IMR-90 (cell line): ENCODE measurements around the gene RIMBP2. TPM values are rescaled to one million over a fixed set of nuclear protein-coding genes. Genes with fewer than 3 reads are reported as not detected.

Experiments used
- ATAC-seq: fragments of 200-7000 bp; cut with Tn5 transposase; 2 replicates; pipeline ENCODE4 v1.9.1; 2020; ENCODE audit warnings: low read depth, mild to moderate bottlenecking, moderate library complexity
- BruUV-seq: library from RNA; stranded (reverse); fragments of 400-500 nt; replicated peaks from 2 replicates; lab custom pipeline; 2021; lab: Mats Ljungman, UMichigan
- CTCF ChIA-PET: fragments of 300-600 bp; formaldehyde crosslinking; extraction: SDS; loops from one replicate; lab custom pipeline; 2021; ENCODE audit warnings: antibody characterized with exemption; lab: Yijun Ruan, JAX
- POLR2A ChIA-PET: fragments of 300-600 bp; sonication (Branson Sonifier 250); formaldehyde crosslinking; loops from one replicate; lab custom pipeline; 2022; ENCODE audit warnings: antibody characterized with exemption; ENCODE audit not compliant: unreplicated experiment; lab: Charles Lee
- DNase-seq: peaks from one replicate; pipeline ENCODE4 v3.0.0; 2013
- H2AFZ ChIP-seq: replicated peaks from 2 replicates; pipeline ENCODE3; 2013; ENCODE audit warnings: low read length, mild to moderate bottlenecking; ENCODE audit not compliant: poor library complexity
- H2AK5ac ChIP-seq: 2 replicates; pipeline ENCODE4 v1.6.1; 2013; ENCODE audit warnings: low read depth, low read length, inconsistent platforms
- H2AK9ac ChIP-seq: replicated peaks from 2 replicates; pipeline ENCODE3; 2013; ENCODE audit warnings: mild to moderate bottlenecking, low read depth, low read length, moderate library complexity; ENCODE audit not compliant: poor library complexity
- H2BK120ac ChIP-seq: 2 replicates; pipeline ENCODE4 v1.6.1; 2013; ENCODE audit warnings: low read depth, low read length, inconsistent platforms
- H2BK15ac ChIP-seq: 3 replicates; pipeline ENCODE4 v1.6.1; 2013; ENCODE audit warnings: low read depth, low read length, inconsistent platforms
- H2BK20ac ChIP-seq: 2 replicates; pipeline ENCODE4 v1.6.1; 2013; ENCODE audit warnings: low read depth, mild to moderate bottlenecking, inconsistent platforms, low read length, moderate library complexity
- H2BK5ac ChIP-seq: 2 replicates; pipeline ENCODE4 v1.6.1; 2013; ENCODE audit warnings: mild to moderate bottlenecking, low read depth, low read length, inconsistent platforms; ENCODE audit not compliant: poor library complexity, severe bottlenecking
- H3K14ac ChIP-seq: replicated peaks from 2 replicates; pipeline ENCODE4 v1.6.1; 2013; ENCODE audit warnings: low read depth, low read length, inconsistent platforms
- H3K18ac ChIP-seq: 2 replicates; pipeline ENCODE4 v1.6.1; 2013; ENCODE audit warnings: low read depth, low read length, control low read depth
- H3K23ac ChIP-seq: 2 replicates; pipeline ENCODE4 v1.6.1; 2013; ENCODE audit warnings: low read depth, low read length, inconsistent platforms
- H3K27ac ChIP-seq: 2 replicates; pipeline ENCODE4 v1.5.1; 2013; ENCODE audit warnings: mild to moderate bottlenecking, control low read depth, low read length; ENCODE audit not compliant: insufficient read depth
- H3K27me3 ChIP-seq: 2 replicates; pipeline ENCODE4 v1.6.1; 2013; ENCODE audit warnings: low read length; ENCODE audit not compliant: control insufficient read depth, insufficient read depth
- H3K36me3 ChIP-seq: 2 replicates; pipeline ENCODE4 v1.6.1; 2013; ENCODE audit warnings: low read length, mixed read lengths; ENCODE audit not compliant: control insufficient read depth, insufficient read depth
- H3K4ac ChIP-seq: 2 replicates; pipeline ENCODE4 v1.6.1; 2013; ENCODE audit warnings: low read depth, low read length, inconsistent platforms
- H3K4me1 ChIP-seq: 2 replicates; pipeline ENCODE4 v1.6.1; 2013; ENCODE audit warnings: low read length, mixed read lengths; ENCODE audit not compliant: control insufficient read depth, insufficient read depth
- H3K4me2 ChIP-seq: 2 replicates; pipeline ENCODE4 v1.6.1; 2013; ENCODE audit warnings: low read depth, mild to moderate bottlenecking, control low read depth, low read length, moderate library complexity
- H3K4me3 ChIP-seq: 2 replicates; pipeline ENCODE4 v1.5.1; 2013; ENCODE audit warnings: low read depth, mild to moderate bottlenecking, control low read depth, low read length, moderate library complexity; ENCODE audit not compliant: insufficient read depth
- H3K56ac ChIP-seq: 2 replicates; pipeline ENCODE4 v1.6.1; 2013; ENCODE audit warnings: low read length, inconsistent platforms; ENCODE audit not compliant: insufficient read depth; ENCODE audit errors: extremely low read depth
- H3K79me1 ChIP-seq, 2 experiments: 2 replicates each; pipeline ENCODE4 v1.6.1; 2013; ENCODE audit warnings: low read length in 2 of 2, inconsistent platforms in 1 of 2, low read depth in 1 of 2
- H3K9ac ChIP-seq: 2 replicates; pipeline ENCODE4 v1.6.1; 2013; ENCODE audit warnings: low read depth, low read length, control low read depth
- H3K9me1 ChIP-seq: 2 replicates; pipeline ENCODE4 v1.6.1; 2013; ENCODE audit warnings: low read length, inconsistent platforms; ENCODE audit not compliant: insufficient read depth
- H3K9me3 ChIP-seq: 2 replicates; pipeline ENCODE4 v1.6.1; 2013; ENCODE audit warnings: low read length; ENCODE audit not compliant: control insufficient read depth, insufficient read depth
- H4K20me1 ChIP-seq: 2 replicates; pipeline ENCODE4 v1.6.1; 2013; ENCODE audit warnings: low read length, inconsistent platforms; ENCODE audit not compliant: insufficient read depth
- H4K5ac ChIP-seq: 2 replicates; pipeline ENCODE4 v1.6.1; 2013; ENCODE audit warnings: mild to moderate bottlenecking, low read depth, low read length, control low read depth
- H4K8ac ChIP-seq, 2 experiments: 2 replicates each; pipeline ENCODE4 v1.6.1; 2013; ENCODE audit warnings: low read depth in 2 of 2, low read length in 2 of 2, control low read depth in 1 of 2, inconsistent platforms in 1 of 2
- H4K91ac ChIP-seq: 2 replicates; pipeline ENCODE4 v1.6.1; 2013; ENCODE audit warnings: low read depth, low read length, inconsistent platforms; ENCODE audit not compliant: insufficient read depth
- CEBPB ChIP-seq: IDR thresholded peaks from 2 replicates; pipeline ENCODE4 v1.6.1; 2012; ENCODE audit warnings: low read depth, low read length, improper control_type of control experiment
- CHD1 ChIP-seq: IDR thresholded peaks from 2 replicates; pipeline ENCODE4 v1.6.1; 2012; ENCODE audit warnings: low read depth, low read length, improper control_type of control experiment
- MXI1 ChIP-seq: IDR thresholded peaks from 2 replicates; pipeline ENCODE4 v1.6.1; 2012; ENCODE audit warnings: low read depth, mild to moderate bottlenecking, low read length, moderate library complexity, borderline replicate concordance
- POLR2A ChIP-seq: IDR thresholded peaks from 2 replicates; pipeline ENCODE4 v1.6.1; 2012; ENCODE audit warnings: mild to moderate bottlenecking, low read depth, low read length
- RAD21 ChIP-seq: IDR thresholded peaks from 2 replicates; pipeline ENCODE4 v1.6.1; 2012; ENCODE audit warnings: low read length, improper control_type of control experiment
- RCOR1 ChIP-seq: IDR thresholded peaks from 2 replicates; pipeline ENCODE4 v1.6.1; 2012; ENCODE audit warnings: mild to moderate bottlenecking, low read length, improper control_type of control experiment; ENCODE audit not compliant: insufficient replicate concordance
- RFX5 ChIP-seq: IDR thresholded peaks from 2 replicates; pipeline ENCODE4 v1.8.0; 2012; ENCODE audit warnings: low read depth, mild to moderate bottlenecking, low read length, moderate library complexity
- SMC3 ChIP-seq: fragments of 150-350 bp; IDR thresholded peaks from 2 replicates; pipeline ENCODE4 v1.6.1; 2016; ENCODE audit warnings: low read depth, mild to moderate bottlenecking, antibody characterized with exemption, low read length, moderate library complexity
- WGBS, 2 experiments: methylation state at CpG; one replicate each; pipeline versions ENCODE4 v1.1.5 to v1.1.7; 2013; ENCODE audit warnings: missing lambda C conversion rate in 2 of 2; ENCODE audit not compliant: insufficient read length in 1 of 2; ENCODE audit errors: extremely low coverage in 2 of 2; 5-methylcytosine and 5-hydroxymethylcytosine counted together
- dilution Hi-C: fragments of 300-500 bp; cut with HindIII; formaldehyde crosslinking; loops from one replicate; pipeline ENCODE4 v1.14.3; 2018; ENCODE audit warnings: low sequenced_read_pairs; ENCODE audit not compliant: unreplicated experiment
- in situ Hi-C: fragments of 300-500 bp; cut with MboI; formaldehyde crosslinking; loops from 3 replicates; pipeline ENCODE4 v1.14.3; 2019; ENCODE audit warnings: low sequenced_read_pairs, inconsistent platforms, mixed read lengths
- intact Hi-C: fragments of 100-400 bp; cut with micrococcal nuclease; formaldehyde crosslinking; loops from 2 replicates; pipeline ENCODE4 v1.10.0; 2022
- polyA plus RNA-seq, 3 experiments: library from polyadenylated mRNA; depleted of rRNA; stranded (reverse); fragments of >200 nt; gene quantifications; 2 replicates each; pipeline ENCODE4 v1.2.3, GENCODE V29; 2012; ENCODE audit warnings: low replicate concordance in 1 of 3
- total RNA-seq: library from RNA; depleted of rRNA; stranded (reverse); fragments of >200 nt; gene quantifications from 2 replicates; pipeline ENCODE4 v1.2.3, GENCODE V29; 2012

RIMBP2 gene
- total and polyA plus RNA-seq, 2 of the 4 experiments (the other 2 are of a cell fraction), result not detected

GRCh38 chr12:130357729-130358330, 358.3 kb downstream of the RIMBP2 start:
- Histone ChIP-seq H4K20me1 (no peaks in the 10 kb centered on the region), H4K8ac (no peak overlapping the region), H3K9ac (no peak overlapping the region), H3K9me3 (peaks cover 16% of the 10 kb centered on the region), H2AFZ (no peak overlapping the region), H2BK5ac (no peak overlapping the region), H2BK20ac (no peak overlapping the region), H3K14ac (no peak overlapping the region), H2BK120ac (no peak overlapping the region), H3K9me1 (no peaks in the 10 kb centered on the region), H3K27me3 (no peaks in the 10 kb centered on the region), H2AK5ac (no peak overlapping the region), H4K91ac (no peak overlapping the region), H3K4me3 (no peak overlapping the region), H3K36me3 (no peaks in the 10 kb centered on the region), H2BK15ac (no peak overlapping the region), H2AK9ac (no peak overlapping the region), H3K79me1 (no peaks in the 10 kb centered on the region), H3K27ac (no peak overlapping the region), H4K5ac (no peak overlapping the region), H3K4ac (no peak overlapping the region), H3K23ac (no peak overlapping the region), H3K4me2 (no peak overlapping the region), H3K4me1 (no peaks in the 10 kb centered on the region), H3K18ac (no peak overlapping the region), H3K56ac (no peak overlapping the region)
- WGBS, 2 experiments, result 52% methylated on average over 3 of the region's 14 CpGs; no CpG with 5 or more reads in 1 of the 2 experiments
- in situ Hi-C loops, result no loop called here
- ATAC-seq (no peak), DNase-seq (no peak)
- no TSS peak for BruUV-seq
- POLR2A ChIA-PET, result no interaction called here
- CTCF ChIA-PET, result no interaction called here
- intact Hi-C loops, result no loop called here
- TF ChIP-seq MXI1 (no peak), RFX5 (no peak), CHD1 (no peak), RAD21 (no peak), CEBPB (peak; percentile 75), SMC3 (no peak), RCOR1 (no peak), POLR2A (no peak)
- dilution Hi-C loops, result no loop called here
